GM12878 (cell line): ENCODE results near the gene SFSWAP.

Experiments
- CTCF ChIP-seq, 3 experiments: IDR thresholded peaks in 2 of 3; conservative IDR thresholded peaks in 1 of 3; 2 replicates each; pipeline ENCODE4 v1.5.1; 2011; ENCODE audit warnings: low read depth in 3 of 3, low read length in 3 of 3, mild to moderate bottlenecking in 3 of 3, control low read depth in 2 of 3, moderate library complexity in 2 of 3, inconsistent platforms in 1 of 3, mixed read lengths in 1 of 3; ENCODE audit not compliant: control insufficient read depth in 2 of 3, insufficient read depth in 1 of 3; ENCODE audit errors: extremely low read depth in 1 of 3
- JUND ChIP-seq: IDR thresholded peaks from 2 replicates; pipeline ENCODE4 v1.6.1; 2012; ENCODE audit warnings: low read depth, mild to moderate bottlenecking, low read length, improper control_type of control experiment, moderate library complexity
- NBN ChIP-seq: fragments of 450-650 bp; IDR thresholded peaks from 2 replicates; pipeline ENCODE4 v1.6.1; 2016
- USF2 ChIP-seq: IDR thresholded peaks from 2 replicates; pipeline ENCODE4 v1.6.1; 2011; ENCODE audit warnings: low read depth, low read length, improper control_type of control experiment, borderline replicate concordance

DNA sequence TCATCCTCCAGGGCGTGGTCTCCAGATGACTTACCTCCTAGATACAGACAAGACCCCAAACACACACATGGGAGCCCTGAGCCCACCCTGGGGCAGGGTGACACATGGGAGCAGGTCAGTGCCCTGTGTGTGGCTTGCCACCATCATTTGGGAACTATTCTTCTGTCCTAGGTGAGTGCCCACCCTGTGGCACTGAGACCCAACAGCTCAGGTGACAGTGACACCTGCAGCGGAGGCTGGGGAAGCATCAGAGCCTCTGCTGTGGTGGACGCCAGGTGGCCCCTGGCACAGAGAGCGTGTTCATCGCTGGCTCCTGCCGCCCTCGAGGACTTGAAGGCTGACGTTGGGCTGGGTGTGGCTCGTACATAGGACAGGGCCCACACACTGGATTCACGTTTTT lies 23.0 kb downstream of the SFSWAP start:
- TF ChIP-seq JUND = no peak
- no peak for TF ChIP-seq USF2
- TF ChIP-seq NBN = no peak
- no peak for TF ChIP-seq CTCF (IDR thresholded peaks at IDR 0.05 in 2 of 3, conservative IDR thresholded peaks at IDR 0.05 in 1 of 3; ENCODE audit: control insufficient read depth in 2 of 3, extremely low read depth in 1 of 3, insufficient read depth in 1 of 3, low read depth in 3 of 3, low read length in 3 of 3)
